ENCODE data around the gene G6PD.

The G6PD gene

DNA sequence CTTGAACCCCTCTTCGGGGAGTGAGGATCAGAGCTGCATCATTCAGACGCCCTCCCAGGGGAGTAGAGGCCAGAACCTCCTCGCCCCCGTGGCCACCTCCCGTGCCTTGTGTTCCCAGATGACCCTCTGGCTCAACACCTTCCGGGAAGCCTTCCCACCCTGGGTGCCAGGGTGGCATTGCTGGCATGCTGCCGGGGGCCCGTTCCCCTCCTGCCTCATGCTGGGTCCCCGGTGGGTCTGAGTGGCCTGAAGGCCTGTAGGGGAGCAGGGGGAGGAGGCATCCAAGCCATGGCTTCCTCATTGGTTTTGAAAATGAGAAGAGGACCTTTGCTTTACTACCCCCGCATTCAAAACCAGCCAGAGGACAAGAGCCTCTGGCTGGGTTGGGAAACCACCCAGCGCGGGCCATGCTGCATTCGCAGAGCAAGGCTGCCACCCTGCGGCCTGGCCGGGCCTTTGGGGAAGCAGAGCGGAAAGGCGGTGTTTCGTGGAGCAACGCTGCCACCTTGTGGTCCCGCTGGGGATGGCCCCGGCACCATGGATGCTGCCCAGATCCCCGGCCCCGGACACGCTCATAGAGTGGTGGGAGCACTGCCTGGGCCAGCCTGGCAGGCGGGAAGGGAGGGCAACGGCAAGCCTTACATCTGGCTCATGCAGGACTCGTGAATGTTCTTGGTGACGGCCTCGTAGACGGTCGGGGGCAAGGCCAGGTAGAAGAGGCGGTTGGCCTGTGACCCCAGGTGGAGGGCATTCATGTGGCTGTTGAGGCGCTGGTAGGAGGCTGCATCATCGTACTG lies 11.9 kb downstream of the G6PD start:
- H3K4me3 ChIP-seq (ENCODE audit: control insufficient read depth, low read depth, low read length), result no peak overlapping the region
- TF ChIP-seq, protein P1, sequence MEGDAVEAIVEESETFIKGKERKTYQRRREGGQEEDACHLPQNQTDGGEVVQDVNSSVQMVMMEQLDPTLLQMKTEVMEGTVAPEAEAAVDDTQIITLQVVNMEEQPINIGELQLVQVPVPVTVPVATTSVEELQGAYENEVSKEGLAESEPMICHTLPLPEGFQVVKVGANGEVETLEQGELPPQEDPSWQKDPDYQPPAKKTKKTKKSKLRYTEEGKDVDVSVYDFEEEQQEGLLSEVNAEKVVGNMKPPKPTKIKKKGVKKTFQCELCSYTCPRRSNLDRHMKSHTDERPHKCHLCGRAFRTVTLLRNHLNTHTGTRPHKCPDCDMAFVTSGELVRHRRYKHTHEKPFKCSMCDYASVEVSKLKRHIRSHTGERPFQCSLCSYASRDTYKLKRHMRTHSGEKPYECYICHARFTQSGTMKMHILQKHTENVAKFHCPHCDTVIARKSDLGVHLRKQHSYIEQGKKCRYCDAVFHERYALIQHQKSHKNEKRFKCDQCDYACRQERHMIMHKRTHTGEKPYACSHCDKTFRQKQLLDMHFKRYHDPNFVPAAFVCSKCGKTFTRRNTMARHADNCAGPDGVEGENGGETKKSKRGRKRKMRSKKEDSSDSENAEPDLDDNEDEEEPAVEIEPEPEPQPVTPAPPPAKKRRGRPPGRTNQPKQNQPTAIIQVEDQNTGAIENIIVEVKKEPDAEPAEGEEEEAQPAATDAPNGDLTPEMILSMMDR (IDR thresholded peaks at IDR 0.05; ENCODE audit: control insufficient read depth, insufficient read depth, low read depth, low read length, missing control alignments), result peak; percentile 100
- peak; percentile 45 for DNase-seq (ENCODE audit: low read depth)

DNA sequence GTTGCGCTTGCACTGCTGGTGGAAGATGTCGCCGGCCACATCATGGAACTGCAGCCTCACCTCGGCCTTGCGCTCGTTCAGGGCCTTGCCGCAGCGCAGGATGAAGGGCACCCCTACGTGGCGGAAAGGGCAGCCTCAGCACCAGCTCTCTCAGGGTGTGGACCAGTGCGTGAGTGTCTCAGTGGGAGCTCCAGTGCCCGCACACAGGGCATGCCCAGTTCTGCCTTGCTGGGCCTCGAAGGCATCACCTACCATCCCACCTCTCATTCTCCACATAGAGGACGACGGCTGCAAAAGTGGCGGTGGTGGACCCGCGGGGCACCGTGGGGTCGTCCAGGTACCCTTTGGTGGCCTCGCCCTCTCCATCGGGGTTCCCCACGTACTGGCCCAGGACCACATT lies 14.0 kb downstream of the G6PD start:
- DNase-seq (ENCODE audit: low read depth), result no peak
- TF ChIP-seq, protein P1 (IDR thresholded peaks at IDR 0.05; ENCODE audit: control insufficient read depth, insufficient read depth, low read depth, low read length, missing control alignments), result no peak
- no peak overlapping the region for H3K4me3 ChIP-seq (ENCODE audit: control insufficient read depth, low read depth, low read length)

DNA sequence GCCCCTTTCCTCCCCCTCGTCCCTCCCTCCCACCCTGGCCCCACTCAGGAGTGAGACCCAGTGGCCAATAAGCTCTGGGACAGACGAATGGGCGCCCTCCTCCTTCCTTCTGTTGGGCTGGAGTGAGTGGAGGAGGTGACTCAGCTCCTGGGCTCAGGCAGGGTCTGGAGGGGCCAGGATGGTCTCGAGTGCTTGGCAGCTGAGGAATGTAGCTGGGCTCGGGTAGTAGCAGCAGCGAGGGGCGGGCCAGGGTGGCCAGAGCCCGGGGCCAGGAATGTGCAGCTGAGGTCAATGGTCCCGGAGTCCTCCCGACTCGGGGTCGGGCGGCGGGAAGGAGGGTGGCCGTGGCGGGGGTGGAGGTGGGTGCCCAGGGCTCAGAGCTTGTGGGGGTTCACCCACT lies 15.0 kb downstream of the G6PD start:
- DNase-seq (ENCODE audit: low read depth), result no peak
- TF ChIP-seq, protein P1 (IDR thresholded peaks at IDR 0.05; ENCODE audit: control insufficient read depth, insufficient read depth, low read depth, low read length, missing control alignments), result no peak

DNA sequence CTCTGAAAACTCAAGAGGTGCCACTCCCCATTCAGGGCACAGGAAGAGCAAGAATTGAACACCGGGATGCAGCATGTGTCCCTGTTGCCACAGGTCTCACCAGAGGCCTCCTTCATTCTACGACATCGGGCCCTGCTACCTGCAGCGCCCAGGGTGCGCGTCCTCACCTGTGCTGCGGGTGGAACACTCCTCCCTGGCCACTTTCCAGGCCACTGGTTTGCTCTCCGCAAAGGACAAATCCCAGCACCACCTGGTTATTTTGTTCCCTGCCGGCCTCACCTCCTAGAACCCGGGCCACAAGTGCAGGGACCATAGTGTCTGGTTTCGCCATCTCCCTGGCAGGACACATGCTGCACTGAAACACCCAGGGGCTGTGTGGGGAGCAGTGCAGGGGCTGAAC lies 16.4 kb downstream of the G6PD start:
- TF ChIP-seq, protein P1 (IDR thresholded peaks at IDR 0.05; ENCODE audit: control insufficient read depth, insufficient read depth, low read depth, low read length, missing control alignments), result no peak
- no peak for DNase-seq (ENCODE audit: low read depth)
- H3K4me3 ChIP-seq (ENCODE audit: control insufficient read depth, low read depth, low read length), result no peak overlapping the region

More for the DNA sequence above, 15.0 kb downstream of the G6PD start:
- H3K4me3 ChIP-seq (ENCODE audit: control insufficient read depth, low read depth, low read length), result no peak overlapping the region

DNA sequence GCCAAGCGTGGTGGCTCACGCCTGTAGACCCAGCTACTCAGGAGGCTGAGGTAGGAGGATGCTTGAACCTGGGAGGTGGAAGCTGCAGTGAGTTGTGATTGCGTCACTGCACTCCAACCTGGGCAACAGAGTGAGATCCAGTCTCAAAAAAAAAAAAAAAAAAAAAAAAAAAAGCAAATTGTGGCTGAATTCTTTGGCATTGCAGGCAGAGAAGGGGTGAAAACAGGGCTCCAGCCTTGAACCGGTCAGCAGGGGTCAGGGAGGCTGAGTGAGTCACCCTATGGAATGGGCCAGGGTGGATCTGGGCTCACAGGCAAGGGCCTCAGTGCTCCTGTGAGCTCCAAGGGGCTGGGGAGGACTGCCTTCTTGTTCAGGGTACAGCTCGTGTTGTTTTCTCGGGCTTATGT lies 17.4 kb downstream of the G6PD start:
- TF ChIP-seq, protein P1 (IDR thresholded peaks at IDR 0.05; ENCODE audit: control insufficient read depth, insufficient read depth, low read depth, low read length, missing control alignments), result no peak
- no peak for DNase-seq (ENCODE audit: low read depth)
- H3K4me3 ChIP-seq (ENCODE audit: control insufficient read depth, low read depth, low read length), result no peak overlapping the region

DNA sequence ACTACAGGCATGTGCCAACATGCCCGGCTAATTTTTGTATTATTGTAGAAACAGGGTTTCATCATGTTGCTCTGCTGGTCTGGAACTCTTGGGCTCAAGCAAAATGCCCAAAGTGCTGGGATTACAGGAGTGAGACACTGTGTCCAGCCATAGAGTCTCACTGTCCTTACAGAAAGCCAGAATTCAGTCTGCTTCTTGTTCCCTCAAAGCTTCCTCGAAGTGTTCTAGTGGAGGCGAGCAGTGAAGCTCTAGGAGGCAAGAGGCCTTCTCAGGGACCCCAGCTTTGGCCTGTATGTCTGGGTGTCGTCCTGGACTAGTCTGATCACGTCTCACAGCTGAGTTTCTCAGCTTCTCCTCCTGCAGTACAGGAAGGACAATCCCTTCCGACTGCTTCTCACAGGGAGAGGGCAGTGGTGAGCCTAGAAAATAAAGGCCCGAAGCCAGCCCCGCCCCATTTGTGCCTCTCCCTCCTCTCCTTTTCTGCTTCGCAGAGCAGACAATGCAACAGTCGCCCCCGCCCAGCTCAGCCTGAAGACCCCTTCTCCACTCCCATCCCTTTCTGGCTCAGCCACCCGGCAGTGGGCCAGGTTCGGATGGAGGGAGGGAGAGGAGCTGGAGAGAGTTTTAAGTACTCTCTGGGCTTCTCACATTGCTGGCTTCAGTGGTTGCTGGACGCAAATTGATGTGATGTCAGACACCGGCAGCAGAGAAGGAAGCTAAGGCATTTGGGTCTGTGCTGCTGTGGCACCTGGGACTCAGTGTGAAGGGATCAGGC lies 19.6 kb downstream of the G6PD start:
- TF ChIP-seq, protein P1 (IDR thresholded peaks at IDR 0.05; ENCODE audit: control insufficient read depth, insufficient read depth, low read depth, low read length, missing control alignments), result peak; percentile 62
- DNase-seq (ENCODE audit: low read depth), result peak; percentile 24
- H3K4me3 ChIP-seq (ENCODE audit: control insufficient read depth, low read depth, low read length), result peak overlapping the region; percentile 35
